ENCODE data around the gene NGEF.

- TF ChIP-seq CTCF (conservative IDR thresholded peaks at IDR 0.05 in 1 of 2, IDR thresholded peaks at IDR 0.05 in 1 of 2; ENCODE audit: low read depth in 1 of 2, low read length in 2 of 2) (no peak), EZH2 (IDR thresholded peaks at IDR 0.05; ENCODE audit: low read length, missing control alignments) (no peak)
Observed at GRCh38 chr2:233029321-233029720, 16.3 kb upstream of the NGEF start.

All from fibroblast of lung (primary cell).